ENCODE data around the gene FURIN.

GRCh38 chr15:90889736-90890456 is 21.5 kb downstream of the FURIN start:
- TF ChIP-seq CTCF (IDR thresholded peaks at IDR 0.05; ENCODE audit: low read length) (no peak), EZH2phosphoT487 (IDR thresholded peaks at IDR 0.05; ENCODE audit: low read length) (no peak), EZH2 (optimal IDR thresholded peaks at IDR 0.05; ENCODE audit: low read depth, low read length) (no peak)

Measured in MM.1S (cell line).